Kidney epithelial cell (primary cell): ENCODE results near the gene STK36. TPM values are rescaled to one million over a fixed set of nuclear protein-coding genes. Genes with fewer than 3 reads are reported as not detected.
"Not testable (repeated sequence)": the region's sequence is repeated elsewhere in the genome, so short reads cannot be mapped to it uniquely, and the experiment has no call there.

Source experiments
- DNase-seq: peaks from one replicate; pipeline ENCODE4 v3.0.0-alpha.2; 2010; ENCODE audit warnings: low read depth
- H3K27me3 ChIP-seq: 2 replicates; pipeline ENCODE4 v1.6.0; 2011; ENCODE audit warnings: low read length; ENCODE audit not compliant: control insufficient read depth, insufficient read depth
- H3K36me3 ChIP-seq: 2 replicates; pipeline ENCODE4 v1.5.1; 2011; ENCODE audit warnings: low read length; ENCODE audit not compliant: control insufficient read depth, insufficient read depth
- H3K4me3 ChIP-seq: 2 replicates; pipeline ENCODE4 v1.5.1; 2011; ENCODE audit warnings: low read depth, mild to moderate bottlenecking, control low read depth, low read length
- total RNA-seq: library from RNA; depleted of rRNA; stranded (reverse); fragments of >200 nt; gene quantifications from 2 replicates; pipeline ENCODE4 v1.2.3, GENCODE V29; 2015
- TF ChIP-seq, protein P1 (sequence below): IDR thresholded peaks from 2 replicates; pipeline ENCODE4 v1.5.1; 2011; ENCODE audit warnings: mild to moderate bottlenecking, moderate library complexity, low read length, control low read depth, inconsistent platforms; ENCODE audit not compliant: insufficient read depth, poor library complexity, severe bottlenecking

STK36 gene
- total RNA-seq, 1 donor from 2014 or later: 49.3 TPM

DNA sequence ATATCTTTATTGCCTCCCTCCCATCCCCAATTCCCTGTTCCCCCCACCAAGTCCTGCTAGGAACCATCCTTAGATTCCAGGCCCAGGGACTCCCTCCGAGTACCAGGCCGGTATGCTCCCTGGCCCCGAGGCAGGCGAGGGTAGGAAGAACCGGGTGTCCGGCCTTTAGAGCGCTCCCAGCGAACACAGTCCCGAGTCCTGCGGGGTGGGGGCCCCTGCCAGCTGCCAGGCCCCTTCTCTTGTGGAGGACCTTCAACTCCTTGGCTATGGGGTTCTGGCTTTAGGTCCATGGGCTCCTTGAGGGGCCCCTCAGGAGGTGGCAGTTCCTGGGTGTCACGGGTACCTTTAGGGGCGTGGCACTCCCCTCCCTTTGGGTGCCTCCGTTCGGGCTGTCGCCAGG is 8.0 kb upstream of the STK36 start:
- Histone ChIP-seq H3K27me3 (no peaks in the 10 kb centered on the region), H3K4me3 (no peak overlapping the region), H3K36me3 (peaks cover 4% of the 10 kb centered on the region)
- TF ChIP-seq, protein P1, sequence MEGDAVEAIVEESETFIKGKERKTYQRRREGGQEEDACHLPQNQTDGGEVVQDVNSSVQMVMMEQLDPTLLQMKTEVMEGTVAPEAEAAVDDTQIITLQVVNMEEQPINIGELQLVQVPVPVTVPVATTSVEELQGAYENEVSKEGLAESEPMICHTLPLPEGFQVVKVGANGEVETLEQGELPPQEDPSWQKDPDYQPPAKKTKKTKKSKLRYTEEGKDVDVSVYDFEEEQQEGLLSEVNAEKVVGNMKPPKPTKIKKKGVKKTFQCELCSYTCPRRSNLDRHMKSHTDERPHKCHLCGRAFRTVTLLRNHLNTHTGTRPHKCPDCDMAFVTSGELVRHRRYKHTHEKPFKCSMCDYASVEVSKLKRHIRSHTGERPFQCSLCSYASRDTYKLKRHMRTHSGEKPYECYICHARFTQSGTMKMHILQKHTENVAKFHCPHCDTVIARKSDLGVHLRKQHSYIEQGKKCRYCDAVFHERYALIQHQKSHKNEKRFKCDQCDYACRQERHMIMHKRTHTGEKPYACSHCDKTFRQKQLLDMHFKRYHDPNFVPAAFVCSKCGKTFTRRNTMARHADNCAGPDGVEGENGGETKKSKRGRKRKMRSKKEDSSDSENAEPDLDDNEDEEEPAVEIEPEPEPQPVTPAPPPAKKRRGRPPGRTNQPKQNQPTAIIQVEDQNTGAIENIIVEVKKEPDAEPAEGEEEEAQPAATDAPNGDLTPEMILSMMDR: no peak
- no peak for DNase-seq

DNA sequence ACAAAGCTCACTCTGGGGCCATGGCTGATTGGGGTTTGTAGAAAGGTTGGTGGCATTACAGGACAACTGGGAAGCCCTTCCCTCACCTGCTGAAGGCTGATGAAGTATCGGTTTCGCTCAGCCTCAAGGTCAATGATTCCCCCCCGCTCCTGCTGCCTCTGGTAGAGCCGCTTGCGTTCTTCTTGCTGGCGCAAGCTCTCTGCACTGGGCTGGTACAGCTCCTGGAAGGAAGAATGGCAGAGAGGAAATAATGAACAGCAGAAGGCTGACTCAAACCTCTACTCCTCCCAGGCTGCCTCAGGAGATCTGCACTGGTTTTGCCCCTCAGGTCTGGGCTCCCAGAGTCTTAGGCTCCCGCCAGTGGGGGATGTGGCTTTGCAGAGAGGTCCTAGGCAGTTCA is 7.2 kb upstream of the STK36 start:
- H3K36me3 ChIP-seq: peaks cover 4% of the 10 kb centered on the region
- DNase-seq: no peak
- H3K4me3 ChIP-seq: no peak overlapping the region
- no peaks in the 10 kb centered on the region for H3K27me3 ChIP-seq
- TF ChIP-seq, protein P1: no peak

DNA sequence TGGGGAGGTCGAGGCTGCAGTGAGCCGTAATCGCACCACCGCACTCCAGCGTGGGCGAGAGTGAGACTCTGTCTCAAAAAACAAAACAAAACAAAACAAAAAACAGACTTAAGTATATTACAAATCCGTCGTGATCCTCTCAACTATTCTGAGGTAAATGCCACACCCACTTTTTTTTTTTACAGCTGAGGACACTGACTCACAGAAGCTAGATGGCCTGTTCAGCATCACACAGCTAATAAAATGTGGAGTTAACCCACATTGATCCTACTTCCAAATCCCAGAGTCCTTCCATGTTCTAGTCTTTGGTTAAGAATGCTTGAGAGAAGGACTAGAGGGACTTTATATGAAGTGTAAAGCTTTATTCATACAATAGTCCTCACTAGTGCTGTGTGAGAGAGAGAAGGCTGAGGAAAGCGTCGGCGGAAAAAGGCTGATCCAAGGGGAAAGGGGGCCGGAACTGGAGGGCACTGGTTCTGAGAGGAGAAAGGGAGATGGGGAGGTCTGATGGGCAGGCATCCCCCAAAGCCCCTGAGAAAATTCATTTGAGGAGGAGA is 711 bp upstream of the STK36 start:
- DNase-seq: no peak
- Histone ChIP-seq H3K36me3 (no peaks in the 10 kb centered on the region), H3K27me3 (no peaks in the 10 kb centered on the region), H3K4me3 (peak overlapping the region; percentile 92)
- TF ChIP-seq, protein P1: no peak

DNA sequence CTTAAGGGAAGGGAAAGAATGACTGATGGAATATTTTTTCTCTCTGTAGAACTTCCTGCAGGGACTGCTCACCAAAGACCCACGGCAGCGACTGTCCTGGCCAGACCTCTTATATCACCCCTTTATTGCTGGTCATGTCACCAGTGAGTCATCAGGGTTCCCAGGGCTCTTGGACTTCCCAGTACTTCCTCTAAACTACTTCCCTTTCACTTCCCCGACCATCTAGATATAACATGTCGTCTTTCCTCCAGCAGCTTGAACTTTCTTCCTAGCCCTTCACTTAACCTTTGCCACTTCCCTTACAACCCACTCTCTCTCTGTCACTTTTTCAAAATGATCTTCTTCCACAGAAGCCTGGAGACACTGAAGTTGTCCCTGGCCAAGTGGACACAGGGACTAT is 7.2 kb downstream of the STK36 start:
- H3K36me3 ChIP-seq: no peaks in the 10 kb centered on the region
- no peak for DNase-seq
- H3K27me3 ChIP-seq: no peaks in the 10 kb centered on the region
- TF ChIP-seq, protein P1: no peak
- no peak overlapping the region for H3K4me3 ChIP-seq

DNA sequence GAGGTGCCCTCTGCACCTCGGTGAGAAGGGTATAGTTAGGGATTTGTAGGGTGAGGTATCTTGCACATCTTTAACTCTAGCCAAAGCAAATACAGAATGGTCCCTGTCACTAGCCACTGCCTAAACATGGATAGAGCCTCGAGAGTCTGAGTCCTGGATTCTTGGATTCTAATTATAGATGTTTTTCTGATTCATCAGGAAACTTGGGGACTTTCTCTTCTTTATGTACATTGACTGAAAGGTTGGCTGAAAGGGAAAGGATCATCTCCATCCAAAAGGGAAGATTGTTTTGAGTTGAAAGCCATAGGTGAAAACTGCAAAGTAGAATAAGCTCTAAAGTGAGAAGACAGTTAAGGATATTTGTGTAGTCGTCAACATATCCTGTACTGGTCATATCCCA is 8.2 kb downstream of the STK36 start:
- no peak overlapping the region for H3K4me3 ChIP-seq
- TF ChIP-seq, protein P1: no peak
- DNase-seq: no peak
- no peaks in the 10 kb centered on the region for H3K27me3 ChIP-seq
- H3K36me3 ChIP-seq: no peaks in the 10 kb centered on the region

DNA sequence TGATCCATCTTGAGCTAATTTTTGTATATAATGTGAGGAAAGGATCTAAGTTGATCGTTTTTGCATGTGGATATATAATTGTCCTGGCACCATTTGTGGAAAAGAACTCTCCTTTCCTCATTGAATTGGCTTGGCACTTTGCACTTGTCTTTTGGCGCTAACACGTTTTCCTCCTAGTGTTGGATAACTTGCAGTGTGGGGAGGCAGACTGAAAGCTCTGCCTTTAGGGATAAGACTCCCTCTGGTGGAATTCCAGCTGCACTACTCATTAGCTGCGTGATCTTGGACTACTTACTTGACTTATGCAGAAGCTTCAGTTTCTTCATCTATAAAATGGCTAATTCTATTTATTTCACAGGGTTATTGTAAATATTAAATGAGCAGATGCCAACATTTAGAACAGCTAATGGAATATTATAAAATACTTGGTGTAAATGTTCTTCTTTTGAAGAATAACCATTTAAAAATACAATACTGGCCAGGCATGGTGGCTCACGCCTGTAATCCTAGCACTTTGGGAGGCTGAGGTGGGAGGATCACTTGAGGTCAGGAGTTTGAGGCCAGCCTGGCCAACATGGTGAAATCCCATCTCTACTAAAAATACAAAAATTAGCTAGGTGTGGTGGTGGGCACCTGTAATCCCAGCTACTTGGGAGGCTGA is 15.6 kb downstream of the STK36 start:
- TF ChIP-seq, protein P1: peak; percentile 92
- DNase-seq: peak; percentile 48
- H3K27me3 ChIP-seq, H3K36me3 ChIP-seq, H3K4me3 ChIP-seq: not testable (repeated sequence)
